HepG2 (cell line): ENCODE data around the gene MALRD1. TPM values are rescaled to one million over a fixed set of nuclear protein-coding genes. Genes with fewer than 3 reads are reported as not detected.

ENCODE experiments used
- ATAC-seq: fragments of 200-7000 bp; cut with Tn5 transposase; 3 replicates; pipeline ENCODE4 v1.9.1; 2020; ENCODE audit warnings: mild to moderate bottlenecking, moderate library complexity
- BruUV-seq: library from RNA; stranded (reverse); fragments of 400-500 nt; replicated peaks from 2 replicates; lab custom pipeline; 2021; lab: Mats Ljungman, UMichigan
- CTCF ChIA-PET: fragments of 300-600 bp; formaldehyde crosslinking; extraction: SDS; loops from one replicate; lab custom pipeline; 2021; ENCODE audit warnings: low total read pairs, inconsistent platforms, low intra/inter-chr PET ratio; lab: Yijun Ruan, JAX
- POLR2A ChIA-PET: fragments of 350-600 bp; sonication (Branson Sonifier 250); formaldehyde crosslinking; loops from one replicate; lab custom pipeline; 2020; ENCODE audit warnings: antibody characterized with exemption, inconsistent platforms; lab: Yijun Ruan, JAX
- DNase-seq: peaks from one replicate; pipeline ENCODE4 v3.0.0-alpha.2; 2015; ENCODE audit warnings: low spot score
- FAIRE-seq: peaks from 3 replicates; lab custom pipeline; 2011; peaks lifted over from hg19 to GRCh38; lab: Jason Lieb, UNC
- H2AFZ ChIP-seq: one replicate; pipeline ENCODE4 v1.6.1; 2011; ENCODE audit warnings: low read length, inconsistent platforms
- H3K27ac ChIP-seq: fragments of 300-600 bp; 3 replicates; pipeline ENCODE4 v1.8.0; 2011; ENCODE audit warnings: mixed run types, mild to moderate bottlenecking, mixed read lengths, low read length, inconsistent platforms; ENCODE audit not compliant: insufficient read depth; ENCODE audit errors: extremely low read length
- H3K27me3 ChIP-seq, 2 experiments: fragments of 200-600 bp in 1 of 2; 2 replicates in 1 of 2; 3 replicates in 1 of 2; pipeline versions ENCODE4 v1.6.0 to v1.8.0; 2011; ENCODE audit warnings: low read length in 2 of 2, mild to moderate bottlenecking in 2 of 2, moderate library complexity in 2 of 2, inconsistent platforms in 1 of 2; ENCODE audit not compliant: insufficient read depth in 2 of 2, control insufficient read depth in 1 of 2
- H3K36me3 ChIP-seq, 2 experiments: fragments of 200-600 bp in 1 of 2; replicated peaks in 1 of 2; 2 replicates in 1 of 2; 3 replicates in 1 of 2; pipeline versions ENCODE4 v1.5.1 to v1.8.0; 2011; ENCODE audit warnings: low read length in 2 of 2, inconsistent platforms in 1 of 2; ENCODE audit not compliant: insufficient read depth in 2 of 2, control insufficient read depth in 1 of 2
- H3K4me1 ChIP-seq: 2 replicates; pipeline ENCODE4 v1.5.1; 2012; ENCODE audit warnings: low read length, inconsistent platforms; ENCODE audit not compliant: insufficient read depth
- H3K4me2 ChIP-seq: 2 replicates; pipeline ENCODE4 v1.6.0; 2011; ENCODE audit warnings: low read depth, low read length, inconsistent platforms
- H3K4me3 ChIP-seq, 3 experiments: fragments of 200-600 bp in 1 of 3; sonication (generic), shearing (Covaris generic) in 1 of 3; replicated peaks in 1 of 3; 2 replicates each; pipeline ENCODE4 v1.5.1; 2011 to 2016; ENCODE audit warnings: low read length in 3 of 3, inconsistent platforms in 2 of 3, low read depth in 2 of 3, mild to moderate bottlenecking in 2 of 3, control low read depth in 1 of 3, mixed read lengths in 1 of 3; ENCODE audit not compliant: insufficient read depth in 1 of 3
- H3K79me2 ChIP-seq: one replicate; pipeline ENCODE4 v1.6.1; 2011; ENCODE audit warnings: low read length, inconsistent platforms; ENCODE audit not compliant: insufficient read depth
- H3K9ac ChIP-seq: 2 replicates; pipeline ENCODE4 v1.6.0; 2011; ENCODE audit warnings: mild to moderate bottlenecking, low read depth, low read length, inconsistent platforms; ENCODE audit not compliant: insufficient read depth
- H3K9me3 ChIP-seq: 2 replicates; pipeline ENCODE4 v1.5.1; 2012; ENCODE audit warnings: mild to moderate bottlenecking, low read length
- H4K20me1 ChIP-seq: 2 replicates; pipeline ENCODE4 v1.6.0; 2011; ENCODE audit warnings: inconsistent platforms, mild to moderate bottlenecking, low read length, moderate library complexity; ENCODE audit not compliant: insufficient read depth
- ARID4A ChIP-seq: sonication (generic); formaldehyde crosslinking; IDR thresholded peaks from 2 replicates; pipeline ENCODE4 v1.5.0; 2020; ENCODE audit warnings: mild to moderate bottlenecking, missing genetic modification reagents, borderline replicate concordance
- CAMTA2 ChIP-seq: sonication (generic); formaldehyde crosslinking; IDR thresholded peaks from 2 replicates; pipeline ENCODE4 v1.4.0; 2020; ENCODE audit warnings: mild to moderate bottlenecking, missing genetic modification reagents, borderline replicate concordance
- KAT7 ChIP-seq: IDR thresholded peaks from 2 replicates; pipeline ENCODE4 v1.6.1; 2018; ENCODE audit warnings: borderline replicate concordance, missing compliant biosample characterization
- KLF16 ChIP-seq, 2 experiments: sonication (generic) in 1 of 2; formaldehyde crosslinking in 1 of 2; IDR thresholded peaks; 2 replicates each; pipeline versions ENCODE4 v1.6.1 to v1.8.0; 2016 to 2023; ENCODE audit warnings: missing genetic modification reagents in 2 of 2, missing compliant biosample characterization in 1 of 2
- U2AF2 ChIP-seq: fragments of 200-400 bp; formaldehyde crosslinking; IDR thresholded peaks from 2 replicates; pipeline ENCODE4 v1.6.1; 2017; ENCODE audit warnings: low read depth, mild to moderate bottlenecking, low read length
- ZNF143 ChIP-seq: sonication (generic); formaldehyde crosslinking; IDR thresholded peaks from 2 replicates; pipeline ENCODE4 v1.4.0; 2020; ENCODE audit warnings: missing genetic modification reagents
- ZNF513 ChIP-seq: sonication (generic); formaldehyde crosslinking; conservative IDR thresholded peaks from 2 replicates; pipeline ENCODE4 v1.5.0; 2020; ENCODE audit warnings: missing genetic modification reagents
- ZNF782 ChIP-seq: sonication (generic); formaldehyde crosslinking; IDR thresholded peaks from 2 replicates; pipeline ENCODE4 v1.4.0; 2020; ENCODE audit warnings: missing genetic modification reagents, mild to moderate bottlenecking, borderline replicate concordance
- in situ Hi-C: cut with HindIII; loops from 2 replicates; pipeline ENCODE4 v1.10.0; 2017; ENCODE audit warnings: low pct_unique_long_range_greater_than_20kb; ENCODE audit not compliant: extremely low pct_ligation_motif_present
- intact Hi-C: fragments of 100-400 bp; cut with micrococcal nuclease; formaldehyde crosslinking; loops from one replicate; pipeline ENCODE4 v1.10.0; 2022; ENCODE audit not compliant: unreplicated experiment
- polyA plus RNA-seq, 8 experiments: library from polyadenylated mRNA; depleted of rRNA in 3 of 8; stranded (reverse) in 7 of 8; unstranded in 1 of 8; fragments of >200 nt; fragmentation: Illumina TruSeq in 4 of 8; extraction: Trizol in 4 of 8; gene quantifications; 2 replicates each; pipeline versions ENCODE4 v1.2.1 to v1.2.3, GENCODE V29; 2011 to 2016; ENCODE audit warnings: low read depth in 4 of 8, missing spikeins in 1 of 8, mixed read lengths in 1 of 8; ENCODE audit not compliant: insufficient read depth in 1 of 8
- total RNA-seq, 5 experiments: library from RNA; depleted of rRNA; stranded (reverse); fragments of >200 nt; fragmentation: Illumina TruSeq; extraction: Trizol; gene quantifications; 2 replicates each; pipeline ENCODE4 v1.2.3, GENCODE V29; 2016; ENCODE audit warnings: low read depth in 1 of 5
- TF ChIP-seq, protein P1 (sequence below): IDR thresholded peaks from 2 replicates; pipeline ENCODE4 v1.6.1; 2016

MALRD1 gene
- total and polyA plus RNA-seq, 2 of the 13 experiments (the other 11 are each of a cell fraction or from before 2014, with no cell fraction given): 5.7 to 15.4 TPM

GRCh38 chr10:19730907-19731217 is 682.3 kb downstream of the MALRD1 start:
- H3K9ac ChIP-seq: no peak overlapping the region
- ChIA-PET POLR2A (no interaction called here), CTCF (no interaction called here)
- DNase-seq (no peak), FAIRE-seq (no peak), ATAC-seq (no peak)
- H3K4me1 ChIP-seq: no peaks in the 10 kb centered on the region
- H4K20me1 ChIP-seq: no peaks in the 10 kb centered on the region
- no peak overlapping the region for H3K27ac ChIP-seq
- H3K27me3 ChIP-seq: no peaks in the 10 kb centered on the region
- H3K79me2 ChIP-seq: no peaks in the 10 kb centered on the region
- no peak overlapping the region for H2AFZ ChIP-seq
- H3K9me3 ChIP-seq: no peaks in the 10 kb centered on the region
- no peak overlapping the region for H3K4me3 ChIP-seq
- H3K36me3 ChIP-seq: no peaks in the 10 kb centered on the region
- BruUV-seq: no TSS peak
- intact Hi-C loops: loop anchor here (5.0 kb wide), 1 partner anchor 459 kb away; no protein-coding TSS in a partner anchor
- no peak overlapping the region for H3K4me2 ChIP-seq
- TF ChIP-seq, protein P1, sequence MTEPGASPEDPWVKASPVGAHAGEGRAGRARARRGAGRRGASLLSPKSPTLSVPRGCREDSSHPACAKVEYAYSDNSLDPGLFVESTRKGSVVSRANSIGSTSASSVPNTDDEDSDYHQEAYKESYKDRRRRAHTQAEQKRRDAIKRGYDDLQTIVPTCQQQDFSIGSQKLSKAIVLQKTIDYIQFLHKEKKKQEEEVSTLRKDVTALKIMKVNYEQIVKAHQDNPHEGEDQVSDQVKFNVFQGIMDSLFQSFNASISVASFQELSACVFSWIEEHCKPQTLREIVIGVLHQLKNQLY (CRISPR knock-in tag): no peak
- TF ChIP-seq ZNF513 (CRISPR knock-in tag) (no peak), ZNF143 (CRISPR knock-in tag) (no peak), KLF16 (CRISPR knock-in tag; IDR thresholded peaks at IDR 0.05) (no peak), KAT7 (no peak), ARID4A (CRISPR knock-in tag) (no peak), U2AF2 (no peak), ZNF782 (no peak), CAMTA2 (no peak)
- in situ Hi-C loops: no loop called here
